ENCODE data around the gene GNS.

GNS gene

GRCh38 chr12:64678248-64678647, 81.0 kb downstream of the GNS start:
- DNase-seq (ENCODE audit: extremely low spot score): no peak
- ChIA-PET CTCF (interaction anchor here (0.6 kb wide), 2 partner anchors 12 to 29 kb away, joined by 3 read pairs; no protein-coding TSS in a partner anchor), POLR2A (no interaction called here)
- TF ChIP-seq ARNT (IDR thresholded peaks at IDR 0.05) (no peak), L3MBTL2 (conservative IDR thresholded peaks at IDR 0.05) (no peak), BHLHE40 (IDR thresholded peaks at IDR 0.05; ENCODE audit: borderline replicate concordance) (no peak), HDGF (IDR thresholded peaks at IDR 0.05; ENCODE audit: borderline replicate concordance) (no peak), TARDBP (IDR thresholded peaks at IDR 0.05) (no peak), FOXA1 (IDR thresholded peaks at IDR 0.05) (no peak), FOXK2 (IDR thresholded peaks at IDR 0.05) (no peak), CTBP1 (IDR thresholded peaks at IDR 0.05; ENCODE audit: borderline replicate concordance) (no peak), ELF4 (IDR thresholded peaks at IDR 0.05) (no peak), FOXM1 (IDR thresholded peaks at IDR 0.05; ENCODE audit: borderline replicate concordance) (no peak), LEF1 (IDR thresholded peaks at IDR 0.05; ENCODE audit: borderline replicate concordance) (no peak), NFRKB (IDR thresholded peaks at IDR 0.05) (no peak), ZNF384 (IDR thresholded peaks at IDR 0.05) (no peak), SP1 (IDR thresholded peaks at IDR 0.05) (no peak), SUZ12 (IDR thresholded peaks at IDR 0.05) (no peak), PKNOX1 (IDR thresholded peaks at IDR 0.05) (no peak)

GRCh38 chr12:64675795-64676194, 83.4 kb downstream of the GNS start:
- TF ChIP-seq FOXK2 (IDR thresholded peaks at IDR 0.05) (no peak), SUZ12 (IDR thresholded peaks at IDR 0.05) (no peak), SP1 (IDR thresholded peaks at IDR 0.05) (no peak), BHLHE40 (IDR thresholded peaks at IDR 0.05; ENCODE audit: borderline replicate concordance) (no peak), ZNF384 (IDR thresholded peaks at IDR 0.05) (no peak), CTBP1 (IDR thresholded peaks at IDR 0.05; ENCODE audit: borderline replicate concordance) (no peak), NFRKB (IDR thresholded peaks at IDR 0.05) (no peak), LEF1 (IDR thresholded peaks at IDR 0.05; ENCODE audit: borderline replicate concordance) (no peak), TARDBP (IDR thresholded peaks at IDR 0.05) (no peak), FOXA1 (IDR thresholded peaks at IDR 0.05) (no peak), L3MBTL2 (conservative IDR thresholded peaks at IDR 0.05) (no peak)
- ChIA-PET CTCF (interaction anchor here (0.7 kb wide), 1 partner anchor 63 kb away, joined by 3 read pairs; no protein-coding TSS in a partner anchor), POLR2A (interaction anchor here (0.6 kb wide), 1 partner anchor 34 kb away, joined by 4 read pairs; no protein-coding TSS in a partner anchor)
- DNase-seq (ENCODE audit: extremely low spot score): no peak

- no peak for DNase-seq (ENCODE audit: extremely low spot score)
- ChIA-PET CTCF (interaction anchor here (0.6 kb wide), 1 partner anchor 85 kb away, joined by 3 read pairs; no protein-coding TSS in a partner anchor), POLR2A (interaction anchor here (0.8 kb wide), 1 partner anchor 114 kb away, joined by 3 read pairs; no protein-coding TSS in a partner anchor)
- no peak for TF ChIP-seq HDGF (IDR thresholded peaks at IDR 0.05; ENCODE audit: borderline replicate concordance)
- TF ChIP-seq ELF4 (IDR thresholded peaks at IDR 0.05): no peak
- TF ChIP-seq FOXK2 (IDR thresholded peaks at IDR 0.05): no peak
- TF ChIP-seq FOXM1 (IDR thresholded peaks at IDR 0.05; ENCODE audit: borderline replicate concordance): no peak
- no peak for TF ChIP-seq L3MBTL2 (conservative IDR thresholded peaks at IDR 0.05)
- TF ChIP-seq TARDBP (IDR thresholded peaks at IDR 0.05): no peak
- no peak for TF ChIP-seq LEF1 (IDR thresholded peaks at IDR 0.05; ENCODE audit: borderline replicate concordance)
- TF ChIP-seq SUZ12 (IDR thresholded peaks at IDR 0.05): no peak
- no peak for TF ChIP-seq ARNT (IDR thresholded peaks at IDR 0.05)
These were observed 84.8 kb downstream of the GNS start for GRCh38 chr12:64674367-64674922.

GRCh38 chr12:64673490-64674169, 85.6 kb downstream of the GNS start:
- ChIA-PET POLR2A (interaction anchor here (0.8 kb wide), 1 partner anchor 113 kb away, joined by 3 read pairs; no protein-coding TSS in a partner anchor), CTCF (interaction anchor here (0.6 kb wide), 1 partner anchor 86 kb away, joined by 3 read pairs; no protein-coding TSS in a partner anchor)
- TF ChIP-seq SP1 (IDR thresholded peaks at IDR 0.05) (no peak), ARNT (IDR thresholded peaks at IDR 0.05) (no peak), NFRKB (IDR thresholded peaks at IDR 0.05) (no peak)
- DNase-seq (ENCODE audit: extremely low spot score): peak; percentile 27

- ChIA-PET POLR2A (no interaction called here), CTCF (no interaction called here)
- no peak for DNase-seq (ENCODE audit: extremely low spot score)
- TF ChIP-seq FOXM1 (IDR thresholded peaks at IDR 0.05; ENCODE audit: borderline replicate concordance) (no peak), FOXK2 (IDR thresholded peaks at IDR 0.05) (no peak), SUZ12 (IDR thresholded peaks at IDR 0.05) (no peak), NFRKB (IDR thresholded peaks at IDR 0.05) (no peak), FOXA1 (IDR thresholded peaks at IDR 0.05) (no peak), ARNT (IDR thresholded peaks at IDR 0.05) (no peak), TARDBP (IDR thresholded peaks at IDR 0.05) (no peak), ZNF384 (IDR thresholded peaks at IDR 0.05) (no peak), HDGF (IDR thresholded peaks at IDR 0.05; ENCODE audit: borderline replicate concordance) (no peak), BHLHE40 (IDR thresholded peaks at IDR 0.05; ENCODE audit: borderline replicate concordance) (no peak), ELF4 (IDR thresholded peaks at IDR 0.05) (no peak), LEF1 (IDR thresholded peaks at IDR 0.05; ENCODE audit: borderline replicate concordance) (no peak), PKNOX1 (IDR thresholded peaks at IDR 0.05) (no peak), L3MBTL2 (conservative IDR thresholded peaks at IDR 0.05) (no peak), SP1 (IDR thresholded peaks at IDR 0.05) (no peak), CTBP1 (IDR thresholded peaks at IDR 0.05; ENCODE audit: borderline replicate concordance) (no peak)
These were observed 86.2 kb downstream of the GNS start for GRCh38 chr12:64672925-64673409.

GRCh38 chr12:64671681-64672080, 87.5 kb downstream of the GNS start:
- CTCF ChIA-PET: no interaction called here
- no peak for DNase-seq (ENCODE audit: extremely low spot score)
- no peak for TF ChIP-seq SUZ12 (IDR thresholded peaks at IDR 0.05)
- TF ChIP-seq NFRKB (IDR thresholded peaks at IDR 0.05): no peak
- TF ChIP-seq CTBP1 (IDR thresholded peaks at IDR 0.05; ENCODE audit: borderline replicate concordance): no peak
- TF ChIP-seq L3MBTL2 (conservative IDR thresholded peaks at IDR 0.05): no peak
- TF ChIP-seq PKNOX1 (IDR thresholded peaks at IDR 0.05): no peak
- no peak for TF ChIP-seq FOXM1 (IDR thresholded peaks at IDR 0.05; ENCODE audit: borderline replicate concordance)
- no peak for TF ChIP-seq ELF4 (IDR thresholded peaks at IDR 0.05)
- no peak for TF ChIP-seq FOXK2 (IDR thresholded peaks at IDR 0.05)
- TF ChIP-seq HDGF (IDR thresholded peaks at IDR 0.05; ENCODE audit: borderline replicate concordance): no peak
- TF ChIP-seq TARDBP (IDR thresholded peaks at IDR 0.05): no peak
- TF ChIP-seq ARNT (IDR thresholded peaks at IDR 0.05): no peak
- POLR2A ChIA-PET: no interaction called here

Data from HEK293T (cell line).